Measurements from ENCODE around the gene GALNT12. TPM values are rescaled to one million over a fixed set of nuclear protein-coding genes. Genes with fewer than 3 reads are reported as not detected.

Gene GALNT12
- total RNA-seq, 4 donors from 2014 or later = 12.4 to 22.4 (median 16.2) TPM

GRCh38 chr9:98815391-98815951, 8.0 kb downstream of the GALNT12 start:
- no peaks in the 10 kb centered on the region for H3K9me3 ChIP-seq
- 90% methylated on average over 6 of the region's 6 CpGs for WGBS
- DNase-seq (ENCODE audit: extremely low spot score) = no peak
- no peak overlapping the region for H3K4me3 ChIP-seq
- H3K36me3 ChIP-seq = no peaks in the 10 kb centered on the region
- no peak for TF ChIP-seq POLR2AphosphoS5 (IDR thresholded peaks at IDR 0.05)
- TF ChIP-seq CTCF (IDR thresholded peaks at IDR 0.05) = no peak
- TF ChIP-seq POLR2A (IDR thresholded peaks at IDR 0.05; ENCODE audit: low read depth) = no peak
- TF ChIP-seq EP300 (IDR thresholded peaks at IDR 0.05) = no peak
- H3K27me3 ChIP-seq = no peaks in the 10 kb centered on the region
- H3K27ac ChIP-seq (replicated peaks in 1 of 4) = no peak overlapping the region
- H3K4me1 ChIP-seq = peaks cover 0 to 9% (median 7%) of the 10 kb centered on the region in 4 donors
- intact Hi-C loops (cut with DNase I) = no loop called here

GRCh38 chr9:98818764-98819163, 11.3 kb downstream of the GALNT12 start:
- WGBS = 90% methylated on average over 2 of the region's 2 CpGs
- no peak for DNase-seq (ENCODE audit: extremely low spot score)
- Histone ChIP-seq H3K4me1 (no peaks in the 10 kb centered on the region), H3K27ac (replicated peaks in 1 of 4) (no peak overlapping the region), H3K36me3 (peaks cover 0 to 4% (median 0%) of the 10 kb centered on the region in 4 donors), H3K9me3 (no peaks in the 10 kb centered on the region), H3K27me3 (no peaks in the 10 kb centered on the region), H3K4me3 (no peak overlapping the region)
- intact Hi-C loops (cut with DNase I) = no loop called here
- TF ChIP-seq POLR2AphosphoS5 (IDR thresholded peaks at IDR 0.05) = no peak
- TF ChIP-seq POLR2A (IDR thresholded peaks at IDR 0.05; ENCODE audit: low read depth) = no peak
- TF ChIP-seq EP300 (IDR thresholded peaks at IDR 0.05) = no peak
- TF ChIP-seq CTCF (IDR thresholded peaks at IDR 0.05) = no peak

DNA sequence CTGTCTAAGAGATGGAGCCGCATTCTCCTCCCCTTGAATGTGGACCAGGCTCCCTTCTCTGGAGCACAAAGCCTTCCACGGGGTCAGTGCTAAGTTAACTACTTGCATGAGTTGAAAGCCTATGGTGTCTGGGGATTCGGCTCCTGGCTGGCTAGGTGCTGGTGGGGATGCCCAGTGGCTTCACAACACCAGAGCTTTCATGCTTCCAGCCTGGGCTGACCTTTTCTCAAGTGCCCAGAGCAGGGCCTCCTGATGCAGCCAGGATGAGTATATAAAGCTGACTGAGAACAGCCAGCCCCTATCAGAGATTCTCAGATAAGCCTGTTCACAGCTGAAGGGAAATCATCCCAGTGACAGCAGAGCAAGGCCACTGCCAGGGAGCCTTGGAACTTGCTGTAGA, 11.8 kb downstream of the GALNT12 start:
- no peak overlapping the region for H3K4me3 ChIP-seq
- no peak for DNase-seq (ENCODE audit: extremely low spot score)
- H3K27me3 ChIP-seq = no peaks in the 10 kb centered on the region
- no peaks in the 10 kb centered on the region for H3K9me3 ChIP-seq
- H3K36me3 ChIP-seq = peaks cover 0 to 7% (median 0%) of the 10 kb centered on the region in 4 donors
- intact Hi-C loops (cut with DNase I) = no loop called here
- TF ChIP-seq CTCF (IDR thresholded peaks at IDR 0.05) (no peak), POLR2A (IDR thresholded peaks at IDR 0.05; ENCODE audit: low read depth) (no peak), POLR2AphosphoS5 (IDR thresholded peaks at IDR 0.05) (no peak), EP300 (IDR thresholded peaks at IDR 0.05) (no peak)
- H3K4me1 ChIP-seq = no peaks in the 10 kb centered on the region
- no peak overlapping the region for H3K27ac ChIP-seq (replicated peaks in 1 of 4)
- WGBS = 84% methylated on average over 3 of the region's 3 CpGs

GRCh38 chr9:98821831-98822230, 14.4 kb downstream of the GALNT12 start:
- Histone ChIP-seq H3K27me3 (no peaks in the 10 kb centered on the region), H3K4me3 (no peak overlapping the region), H3K27ac (replicated peaks in 1 of 4) (no peak overlapping the region), H3K4me1 (no peaks in the 10 kb centered on the region), H3K9me3 (no peaks in the 10 kb centered on the region), H3K36me3 (peaks cover 0 to 14% (median 4%) of the 10 kb centered on the region in 4 donors)
- no peak for TF ChIP-seq POLR2A (IDR thresholded peaks at IDR 0.05; ENCODE audit: low read depth)
- TF ChIP-seq POLR2AphosphoS5 (IDR thresholded peaks at IDR 0.05) = no peak
- TF ChIP-seq CTCF (IDR thresholded peaks at IDR 0.05) = no peak
- TF ChIP-seq EP300 (IDR thresholded peaks at IDR 0.05) = no peak
- no peak for DNase-seq (ENCODE audit: extremely low spot score)
- intact Hi-C loops (cut with DNase I) = no loop called here
- WGBS = 97% methylated on average over 2 of the region's 2 CpGs

GRCh38 chr9:98822661-98823060, 15.2 kb downstream of the GALNT12 start:
- peaks cover 0 to 22% (median 8%) of the 10 kb centered on the region in 4 donors for H3K36me3 ChIP-seq
- no peak for DNase-seq (ENCODE audit: extremely low spot score)
- no peak overlapping the region for H3K27ac ChIP-seq (replicated peaks in 1 of 4)
- 81% methylated on average over 6 of the region's 6 CpGs for WGBS
- intact Hi-C loops (cut with DNase I) = no loop called here
- no peak overlapping the region for H3K4me3 ChIP-seq
- no peak for TF ChIP-seq EP300 (IDR thresholded peaks at IDR 0.05)
- no peak for TF ChIP-seq POLR2A (IDR thresholded peaks at IDR 0.05; ENCODE audit: low read depth)
- no peak for TF ChIP-seq POLR2AphosphoS5 (IDR thresholded peaks at IDR 0.05)
- no peak for TF ChIP-seq CTCF (IDR thresholded peaks at IDR 0.05)
- H3K4me1 ChIP-seq = no peaks in the 10 kb centered on the region
- no peaks in the 10 kb centered on the region for H3K9me3 ChIP-seq
- H3K27me3 ChIP-seq = no peaks in the 10 kb centered on the region
